SK-N-SH (cell line): ENCODE data around the gene MAST2. TPM values are rescaled to one million over a fixed set of nuclear protein-coding genes. Genes with fewer than 3 reads are reported as not detected.

Experiments used
- CTCF ChIA-PET: fragments of 300-600, 350-600 bp; formaldehyde crosslinking; extraction: SDS; loops from one replicate; lab custom pipeline; 2021; lab: Yijun Ruan, JAX
- POLR2A ChIA-PET: fragments of 350-600 bp; sonication (Branson Sonifier 250); formaldehyde crosslinking; extraction: SDS; loops from one replicate; lab custom pipeline; 2020; ENCODE audit warnings: antibody characterized with exemption, inconsistent platforms; lab: Yijun Ruan, JAX
- DNase-seq: peaks from one replicate; pipeline ENCODE4 v3.0.0; 2012
- H2AFZ ChIP-seq: fragments of 200-600 bp; sonication (generic); 2 replicates; pipeline ENCODE4 v1.8.1; 2016; ENCODE audit warnings: antibody characterized with exemption, mild to moderate bottlenecking, low read depth
- H3F3A ChIP-seq: fragments of 200-600 bp; sonication (generic); replicated peaks from 2 replicates; pipeline ENCODE3; 2016; ENCODE audit warnings: antibody characterized with exemption, mild to moderate bottlenecking; ENCODE audit not compliant: insufficient read depth
- H3K27ac ChIP-seq, 2 experiments: fragments of 200-500 bp in 1 of 2; fragments of 200-600 bp in 1 of 2; sonication (Bioruptor generic) in 1 of 2; sonication (generic), shearing (Covaris generic) in 1 of 2; 2 replicates each; pipeline versions ENCODE4 v1.5.1 to v1.6.1; 2014 to 2016; ENCODE audit warnings: low read depth in 2 of 2, inconsistent platforms in 1 of 2, low read length in 1 of 2, mild to moderate bottlenecking in 1 of 2, mixed read lengths in 1 of 2
- H3K27me3 ChIP-seq: fragments of 200-600 bp; sonication (generic), shearing (Covaris generic); 2 replicates; pipeline ENCODE4 v1.6.1; 2016; ENCODE audit warnings: mixed run types; ENCODE audit not compliant: insufficient read depth
- H3K36me3 ChIP-seq, 2 experiments: fragments of 200-500 bp in 1 of 2; fragments of 200-600 bp in 1 of 2; sonication (Bioruptor generic) in 1 of 2; sonication (generic) in 1 of 2; replicated peaks in 1 of 2; 2 replicates each; pipeline versions ENCODE3 to v1.5.1; 2014 to 2016; ENCODE audit warnings: low read length in 1 of 2, mild to moderate bottlenecking in 1 of 2; ENCODE audit not compliant: insufficient read depth in 2 of 2, control insufficient read depth in 1 of 2
- H3K4me1 ChIP-seq, 2 experiments: fragments of 200-500 bp in 1 of 2; fragments of 200-600 bp in 1 of 2; sonication (Bioruptor generic) in 1 of 2; sonication (generic), shearing (Covaris generic) in 1 of 2; 2 replicates each; pipeline versions ENCODE4 v1.5.1 to v1.6.1; 2014 to 2016; ENCODE audit warnings: low read depth in 1 of 2, low read length in 1 of 2, mixed run types in 1 of 2; ENCODE audit not compliant: insufficient read depth in 2 of 2, control insufficient read depth in 1 of 2
- H3K4me2 ChIP-seq: fragments of 200-600 bp; sonication (generic), shearing (Covaris generic); 2 replicates; pipeline ENCODE4 v1.6.1; 2017; ENCODE audit warnings: mixed run types
- H3K4me3 ChIP-seq, 2 experiments: fragments of 200-500 bp in 1 of 2; fragments of 200-600 bp in 1 of 2; sonication (Bioruptor generic) in 1 of 2; sonication (generic), shearing (Covaris generic) in 1 of 2; 2 replicates each; pipeline versions ENCODE4 v1.5.1 to v1.8.1; 2014 to 2016; ENCODE audit warnings: low read depth in 2 of 2, inconsistent platforms in 1 of 2, low read length in 1 of 2, mild to moderate bottlenecking in 1 of 2, mixed read lengths in 1 of 2, moderate library complexity in 1 of 2
- H3K79me2 ChIP-seq: fragments of 200-600 bp; sonication (generic); 2 replicates; pipeline ENCODE4 v1.8.1; 2017; ENCODE audit warnings: mild to moderate bottlenecking; ENCODE audit not compliant: insufficient read depth
- H3K9ac ChIP-seq: fragments of 200-600 bp; sonication (generic); 2 replicates; pipeline ENCODE4 v1.6.1; 2017; ENCODE audit warnings: mixed run types
- H3K9me2 ChIP-seq: fragments of 200-600 bp; sonication (generic); 2 replicates; pipeline ENCODE4 v1.6.1; 2017; ENCODE audit warnings: mixed run types
- H3K9me3 ChIP-seq: fragments of 200-600 bp; sonication (generic); 2 replicates; pipeline ENCODE4 v1.6.1; 2017; ENCODE audit warnings: mixed run types, mild to moderate bottlenecking, moderate library complexity
- H4K20me1 ChIP-seq: fragments of 200-600 bp; sonication (generic); 2 replicates; pipeline ENCODE4 v1.6.1; 2017; ENCODE audit warnings: mild to moderate bottlenecking, mixed run types; ENCODE audit not compliant: insufficient read depth
- ELF1 ChIP-seq: IDR thresholded peaks from 2 replicates; pipeline ENCODE4 v1.4.0; 2012
- EP300 ChIP-seq, 2 experiments: IDR thresholded peaks; 2 replicates each; pipeline versions ENCODE4 v1.4.0 to v1.6.1; 2012; ENCODE audit warnings: borderline replicate concordance in 1 of 2, low read depth in 1 of 2, low read length in 1 of 2
- FOSL2 ChIP-seq: IDR thresholded peaks from 2 replicates; pipeline ENCODE4 v1.4.0; 2012; ENCODE audit warnings: low read depth, mild to moderate bottlenecking, moderate library complexity, borderline replicate concordance
- FOXM1 ChIP-seq: IDR thresholded peaks from 2 replicates; pipeline ENCODE4 v1.4.0; 2012; ENCODE audit warnings: low read depth, mild to moderate bottlenecking
- GABPA ChIP-seq: IDR thresholded peaks from 2 replicates; pipeline ENCODE4 v1.4.0; 2012; ENCODE audit warnings: low read depth, mild to moderate bottlenecking
- JUND ChIP-seq: IDR thresholded peaks from 2 replicates; pipeline ENCODE4 v1.4.0; 2012
- POLR2AphosphoS5 ChIP-seq: IDR thresholded peaks from 2 replicates; pipeline ENCODE4 v1.6.1; 2012; ENCODE audit warnings: low read depth, low read length
- RAD21 ChIP-seq: IDR thresholded peaks from 2 replicates; pipeline ENCODE4 v1.6.1; 2012; ENCODE audit warnings: mild to moderate bottlenecking, low read length
- RFX5 ChIP-seq: IDR thresholded peaks from 2 replicates; pipeline ENCODE4 v1.6.1; 2012; ENCODE audit warnings: mild to moderate bottlenecking, improper control_type of control experiment, low read length
- SMC3 ChIP-seq: IDR thresholded peaks from 2 replicates; pipeline ENCODE4 v1.6.1; 2012; ENCODE audit warnings: low read depth, low read length, improper control_type of control experiment
- TAF1 ChIP-seq: IDR thresholded peaks from 2 replicates; pipeline ENCODE4 v1.6.1; 2012; ENCODE audit warnings: low read depth, mild to moderate bottlenecking, low read length, moderate library complexity, borderline replicate concordance
- TCF12 ChIP-seq: IDR thresholded peaks from 2 replicates; pipeline ENCODE4 v1.4.0; 2012
- TEAD4 ChIP-seq: IDR thresholded peaks from 2 replicates; pipeline ENCODE4 v1.4.0; 2012; ENCODE audit warnings: mild to moderate bottlenecking, borderline replicate concordance; ENCODE audit not compliant: insufficient read depth
- WGBS: methylation state at CpG from one replicate; pipeline ENCODE4 v1.1.6; 2017; ENCODE audit warnings: low lambda C conversion rate; 5-methylcytosine and 5-hydroxymethylcytosine counted together
- polyA plus RNA-seq, 3 experiments: library from polyadenylated mRNA; depleted of rRNA; stranded (reverse); fragments of >200 nt; gene quantifications; 2 replicates each; pipeline ENCODE4 v1.2.3, GENCODE V29; 2012
- TF ChIP-seq, protein P1 (sequence below): fragments of 150-350 bp; IDR thresholded peaks from 2 replicates; pipeline ENCODE4 v1.6.1; 2016; ENCODE audit warnings: mild to moderate bottlenecking, low read depth, low read length
- TF ChIP-seq, protein P2 (sequence below): IDR thresholded peaks from 2 replicates; pipeline ENCODE4 v1.4.0; 2012; ENCODE audit warnings: low read depth, borderline replicate concordance
- TF ChIP-seq, protein P3 (sequence below): fragments of 150-350 bp; IDR thresholded peaks from 2 replicates; pipeline ENCODE4 v1.6.1; 2017; ENCODE audit warnings: antibody characterized with exemption, low read length, low read depth, borderline replicate concordance

The MAST2 gene
- polyA plus RNA-seq, 1 of the 3 experiments (the other 2 are of a cell fraction): 53.4 TPM

DNA sequence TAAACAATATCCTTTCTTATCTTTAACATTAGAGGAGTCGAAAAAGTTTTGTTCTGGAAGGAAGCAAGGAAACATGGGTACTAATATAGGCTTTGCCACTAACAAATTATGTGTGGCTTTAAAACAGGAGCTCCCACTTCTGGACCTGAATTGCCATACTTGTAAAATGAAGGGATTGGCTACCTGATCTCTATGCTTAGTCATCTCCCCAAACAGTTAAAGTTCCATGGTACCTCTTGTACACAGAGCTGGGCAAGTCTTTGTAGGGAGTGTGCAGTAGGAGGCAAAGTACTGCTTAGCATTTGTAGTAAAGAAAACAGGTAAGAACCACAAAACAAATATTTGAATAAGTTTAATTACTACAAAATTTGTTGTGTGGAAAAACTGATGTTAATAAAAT is 81.3 kb downstream of the MAST2 start:
- Histone ChIP-seq H3F3A (peaks cover 21% of the 10 kb centered on the region), H3K4me3 (no peak overlapping the region), H3K4me1 (peaks cover 0 to 11% of the 10 kb centered on the region in 2 experiments; a peak in 1 of 4 replicates), H3K4me2 (no peak overlapping the region), H3K9me3 (no peaks in the 10 kb centered on the region), H3K9me2 (no peaks in the 10 kb centered on the region), H2AFZ (no peak overlapping the region), H3K27ac (peak overlapping the region in 1 of 2 experiments; percentile 23; a peak in 1 of 4 replicates), H3K79me2 (peaks cover 33% of the 10 kb centered on the region), H4K20me1 (no peaks in the 10 kb centered on the region), H3K27me3 (no peaks in the 10 kb centered on the region), H3K9ac (no peak overlapping the region), H3K36me3 (peaks cover 0 to 3% of the 10 kb centered on the region in 2 experiments)
- ChIA-PET CTCF (no interaction called here), POLR2A (no interaction called here)
- DNase-seq: no peak
- WGBS: 97% methylated on average over 1 of the region's 1 CpG
- TF ChIP-seq FOSL2: no peak
- TF ChIP-seq, protein P1, sequence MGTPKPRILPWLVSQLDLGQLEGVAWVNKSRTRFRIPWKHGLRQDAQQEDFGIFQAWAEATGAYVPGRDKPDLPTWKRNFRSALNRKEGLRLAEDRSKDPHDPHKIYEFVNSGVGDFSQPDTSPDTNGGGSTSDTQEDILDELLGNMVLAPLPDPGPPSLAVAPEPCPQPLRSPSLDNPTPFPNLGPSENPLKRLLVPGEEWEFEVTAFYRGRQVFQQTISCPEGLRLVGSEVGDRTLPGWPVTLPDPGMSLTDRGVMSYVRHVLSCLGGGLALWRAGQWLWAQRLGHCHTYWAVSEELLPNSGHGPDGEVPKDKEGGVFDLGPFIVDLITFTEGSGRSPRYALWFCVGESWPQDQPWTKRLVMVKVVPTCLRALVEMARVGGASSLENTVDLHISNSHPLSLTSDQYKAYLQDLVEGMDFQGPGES: no peak
- no peak for TF ChIP-seq EP300 (IDR thresholded peaks at IDR 0.05; ENCODE audit: borderline replicate concordance in 1 of 2, low read depth in 1 of 2, low read length in 1 of 2)
- no peak for TF ChIP-seq TCF12
- TF ChIP-seq, protein P2, sequence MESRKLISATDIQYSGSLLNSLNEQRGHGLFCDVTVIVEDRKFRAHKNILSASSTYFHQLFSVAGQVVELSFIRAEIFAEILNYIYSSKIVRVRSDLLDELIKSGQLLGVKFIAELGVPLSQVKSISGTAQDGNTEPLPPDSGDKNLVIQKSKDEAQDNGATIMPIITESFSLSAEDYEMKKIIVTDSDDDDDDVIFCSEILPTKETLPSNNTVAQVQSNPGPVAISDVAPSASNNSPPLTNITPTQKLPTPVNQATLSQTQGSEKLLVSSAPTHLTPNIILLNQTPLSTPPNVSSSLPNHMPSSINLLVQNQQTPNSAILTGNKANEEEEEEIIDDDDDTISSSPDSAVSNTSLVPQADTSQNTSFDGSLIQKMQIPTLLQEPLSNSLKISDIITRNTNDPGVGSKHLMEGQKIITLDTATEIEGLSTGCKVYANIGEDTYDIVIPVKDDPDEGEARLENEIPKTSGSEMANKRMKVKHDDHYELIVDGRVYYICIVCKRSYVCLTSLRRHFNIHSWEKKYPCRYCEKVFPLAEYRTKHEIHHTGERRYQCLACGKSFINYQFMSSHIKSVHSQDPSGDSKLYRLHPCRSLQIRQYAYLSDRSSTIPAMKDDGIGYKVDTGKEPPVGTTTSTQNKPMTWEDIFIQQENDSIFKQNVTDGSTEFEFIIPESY: no peak
- no peak for TF ChIP-seq ELF1
- no peak for TF ChIP-seq JUND
- TF ChIP-seq TAF1: no peak
- no peak for TF ChIP-seq TEAD4
- TF ChIP-seq GABPA: no peak
- TF ChIP-seq RAD21: no peak
- TF ChIP-seq, protein P3, sequence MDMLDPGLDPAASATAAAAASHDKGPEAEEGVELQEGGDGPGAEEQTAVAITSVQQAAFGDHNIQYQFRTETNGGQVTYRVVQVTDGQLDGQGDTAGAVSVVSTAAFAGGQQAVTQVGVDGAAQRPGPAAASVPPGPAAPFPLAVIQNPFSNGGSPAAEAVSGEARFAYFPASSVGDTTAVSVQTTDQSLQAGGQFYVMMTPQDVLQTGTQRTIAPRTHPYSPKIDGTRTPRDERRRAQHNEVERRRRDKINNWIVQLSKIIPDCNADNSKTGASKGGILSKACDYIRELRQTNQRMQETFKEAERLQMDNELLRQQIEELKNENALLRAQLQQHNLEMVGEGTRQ: no peak
- no peak for TF ChIP-seq SMC3

DNA sequence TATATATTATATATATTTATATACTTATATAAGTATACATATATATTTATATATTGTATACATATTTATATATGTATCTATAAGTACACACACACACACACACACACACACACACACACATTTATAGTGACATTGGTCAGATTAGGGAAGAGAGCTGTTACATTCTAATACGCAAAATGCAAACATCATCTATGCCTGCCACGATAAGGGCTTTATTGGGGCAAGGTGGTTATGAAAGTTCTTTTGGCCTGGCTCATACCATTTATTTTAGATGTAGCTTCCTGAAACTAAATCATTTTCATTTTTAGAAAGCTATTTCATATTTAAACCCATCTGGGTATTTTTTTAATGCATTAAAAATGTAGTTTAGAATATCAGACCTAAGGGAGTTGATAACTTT is 82.8 kb downstream of the MAST2 start:
- Histone ChIP-seq H3K9me3 (no peaks in the 10 kb centered on the region), H2AFZ (no peak overlapping the region), H3K79me2 (peaks cover 38% of the 10 kb centered on the region; the same call in 1 of the 2 replicates), H3K36me3 (peaks cover 0 to 3% of the 10 kb centered on the region in 2 experiments), H3F3A (peaks cover 15% of the 10 kb centered on the region), H4K20me1 (no peaks in the 10 kb centered on the region), H3K4me3 (no peak overlapping the region), H3K27me3 (no peaks in the 10 kb centered on the region), H3K4me2 (no peak overlapping the region), H3K27ac (no peak overlapping the region), H3K9ac (no peak overlapping the region), H3K9me2 (no peaks in the 10 kb centered on the region), H3K4me1 (peaks cover 0 to 11% of the 10 kb centered on the region in 2 experiments; a peak in 1 of 4 replicates)
- WGBS: 91% methylated on average over 2 of the region's 2 CpGs
- POLR2A ChIA-PET: no interaction called here
- CTCF ChIA-PET: no interaction called here
- TF ChIP-seq, protein P2: no peak
- TF ChIP-seq, protein P3: no peak
- no peak for TF ChIP-seq RAD21
- no peak for TF ChIP-seq RFX5
- no peak for TF ChIP-seq POLR2AphosphoS5
- no peak for TF ChIP-seq FOXM1
- no peak for TF ChIP-seq GABPA
- no peak for DNase-seq
